Fibroblast of skin of left quadriceps (primary cell): ENCODE results near the gene BCAN.
"Not testable (repeated sequence)": the region's sequence is repeated elsewhere in the genome, so short reads cannot be mapped to it uniquely, and the experiment has no call there.

Source experiments
- DNase-seq, 2 experiments: peaks; one replicate each; pipeline ENCODE4 v3.0.0-alpha.2; 2013; ENCODE audit warnings: low read depth in 2 of 2

BCAN gene, protein sequence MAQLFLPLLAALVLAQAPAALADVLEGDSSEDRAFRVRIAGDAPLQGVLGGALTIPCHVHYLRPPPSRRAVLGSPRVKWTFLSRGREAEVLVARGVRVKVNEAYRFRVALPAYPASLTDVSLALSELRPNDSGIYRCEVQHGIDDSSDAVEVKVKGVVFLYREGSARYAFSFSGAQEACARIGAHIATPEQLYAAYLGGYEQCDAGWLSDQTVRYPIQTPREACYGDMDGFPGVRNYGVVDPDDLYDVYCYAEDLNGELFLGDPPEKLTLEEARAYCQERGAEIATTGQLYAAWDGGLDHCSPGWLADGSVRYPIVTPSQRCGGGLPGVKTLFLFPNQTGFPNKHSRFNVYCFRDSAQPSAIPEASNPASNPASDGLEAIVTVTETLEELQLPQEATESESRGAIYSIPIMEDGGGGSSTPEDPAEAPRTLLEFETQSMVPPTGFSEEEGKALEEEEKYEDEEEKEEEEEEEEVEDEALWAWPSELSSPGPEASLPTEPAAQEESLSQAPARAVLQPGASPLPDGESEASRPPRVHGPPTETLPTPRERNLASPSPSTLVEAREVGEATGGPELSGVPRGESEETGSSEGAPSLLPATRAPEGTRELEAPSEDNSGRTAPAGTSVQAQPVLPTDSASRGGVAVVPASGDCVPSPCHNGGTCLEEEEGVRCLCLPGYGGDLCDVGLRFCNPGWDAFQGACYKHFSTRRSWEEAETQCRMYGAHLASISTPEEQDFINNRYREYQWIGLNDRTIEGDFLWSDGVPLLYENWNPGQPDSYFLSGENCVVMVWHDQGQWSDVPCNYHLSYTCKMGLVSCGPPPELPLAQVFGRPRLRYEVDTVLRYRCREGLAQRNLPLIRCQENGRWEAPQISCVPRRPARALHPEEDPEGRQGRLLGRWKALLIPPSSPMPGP

DNA sequence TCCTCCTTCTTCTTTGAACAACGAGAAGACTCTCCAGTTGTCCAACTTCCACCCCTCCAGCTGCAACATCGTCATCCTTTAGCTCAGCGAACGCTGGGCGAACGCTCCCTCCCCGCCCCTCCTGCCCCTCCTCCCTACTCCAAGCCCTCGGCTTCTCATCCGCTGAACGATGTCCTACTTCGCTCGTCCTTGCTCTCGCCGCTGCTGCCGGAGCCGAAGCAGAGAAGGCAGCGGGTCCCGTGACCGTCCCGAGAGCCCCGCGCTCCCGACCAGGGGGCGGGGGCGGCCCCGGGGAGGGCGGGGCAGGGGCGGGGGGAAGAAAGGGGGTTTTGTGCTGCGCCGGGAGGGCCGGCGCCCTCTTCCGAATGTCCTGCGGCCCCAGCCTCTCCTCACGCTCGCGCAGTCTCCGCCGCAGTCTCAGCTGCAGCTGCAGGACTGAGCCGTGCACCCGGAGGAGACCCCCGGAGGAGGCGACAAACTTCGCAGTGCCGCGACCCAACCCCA, at the start of gene BCAN:
TSS of gene BCAN (plus strand) at position 357 of the 504 bp plus-strand sequence. CDS start 3,938 bp downstream, outside the sequence.
- DNase-seq, result no peak

- no peak for DNase-seq
These were observed 49.6 kb upstream of the BCAN start for GRCh38 chr1:156592158-156592909.

DNA sequence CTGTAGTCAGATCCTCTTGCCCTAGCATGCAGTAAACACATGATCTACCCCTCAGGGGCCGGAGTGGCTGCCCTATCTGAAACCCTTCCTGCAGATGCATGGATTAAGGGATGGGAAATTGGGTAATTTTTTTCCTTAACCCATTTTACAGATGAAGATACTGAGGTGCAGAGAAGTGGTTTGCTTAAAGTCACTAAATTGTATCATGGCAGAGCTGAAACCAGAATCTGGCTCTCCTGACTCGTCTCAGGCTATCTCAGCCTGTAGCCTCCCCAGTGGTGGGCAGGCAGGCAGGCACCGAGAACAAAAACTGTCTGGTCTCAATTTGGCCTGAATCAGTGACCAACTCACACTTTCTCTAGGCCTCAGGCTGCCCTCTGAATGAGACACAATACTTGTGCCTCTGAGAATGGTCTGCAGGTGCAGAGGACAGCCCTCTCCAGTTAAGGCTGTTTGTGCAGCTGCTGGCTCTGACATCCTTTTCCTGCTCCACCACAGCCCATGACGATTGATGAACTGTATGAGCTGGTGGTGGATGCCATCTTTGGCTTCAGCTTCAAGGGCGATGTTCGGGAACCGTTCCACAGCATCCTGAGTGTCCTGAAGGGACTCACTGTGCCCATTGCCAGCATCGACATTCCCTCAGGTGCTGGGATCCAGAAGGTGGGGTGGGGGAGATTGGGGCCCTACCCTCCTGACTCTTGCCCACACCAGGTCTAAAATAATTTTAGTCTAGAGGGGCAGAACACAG, 48.8 kb upstream of the BCAN start:
- DNase-seq, result no peak

- no peak for DNase-seq
These were observed 48.3 kb upstream of the BCAN start for GRCh38 chr1:156593661-156593989.

DNA sequence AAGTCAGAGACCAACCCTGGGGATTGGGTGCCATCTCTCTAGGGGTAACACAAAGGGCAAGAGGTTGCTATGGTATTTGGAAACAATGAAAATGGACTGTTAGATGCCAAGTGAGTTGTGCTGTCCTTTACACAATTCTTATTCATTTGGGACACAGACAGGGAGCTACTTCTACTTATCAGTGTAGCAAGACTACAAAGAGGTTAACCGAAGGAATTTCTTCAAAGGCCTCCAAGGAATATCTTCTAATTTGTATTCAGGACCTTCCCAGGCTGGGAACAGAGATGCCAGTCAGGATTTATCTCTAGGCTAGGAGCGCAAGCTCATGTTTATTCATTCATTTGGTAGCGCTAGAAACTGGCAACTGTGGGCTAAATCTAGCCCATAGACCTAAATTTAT, 47.7 kb upstream of the BCAN start:
- no peak for DNase-seq

DNA sequence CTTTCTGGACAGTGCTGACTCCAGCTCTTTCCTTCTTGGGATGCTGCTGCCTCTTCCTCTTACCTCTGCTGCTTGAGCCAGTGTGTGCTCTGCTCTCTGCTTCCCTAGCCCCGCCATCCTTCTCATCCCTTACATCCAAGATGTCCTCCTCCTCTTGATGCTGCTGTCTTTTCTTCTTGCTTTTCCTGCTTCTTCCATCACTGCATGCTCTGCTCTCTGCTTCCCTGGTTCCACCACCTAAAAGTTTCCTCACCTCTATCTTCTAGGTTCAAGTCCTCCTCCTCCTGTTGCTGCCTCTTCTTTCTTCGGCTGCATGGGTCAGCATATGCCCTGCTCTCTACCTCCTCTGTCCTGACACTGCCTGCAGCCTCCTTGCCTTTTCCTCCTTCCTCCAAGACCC, 46.9 kb upstream of the BCAN start:
- DNase-seq, result no peak

- no peak for DNase-seq
These were observed 45.5 kb upstream of the BCAN start for GRCh38 chr1:156596426-156596825.

GRCh38 chr1:156598125-156598524, 43.8 kb upstream of the BCAN start:
- no peak for DNase-seq

GRCh38 chr1:156598731-156599432, 43.0 kb upstream of the BCAN start:
- no peak for DNase-seq

GRCh38 chr1:156599811-156600210, 42.1 kb upstream of the BCAN start:
- DNase-seq, result no peak

GRCh38 chr1:156600733-156601121, 41.2 kb upstream of the BCAN start:
- DNase-seq, result no peak

DNA sequence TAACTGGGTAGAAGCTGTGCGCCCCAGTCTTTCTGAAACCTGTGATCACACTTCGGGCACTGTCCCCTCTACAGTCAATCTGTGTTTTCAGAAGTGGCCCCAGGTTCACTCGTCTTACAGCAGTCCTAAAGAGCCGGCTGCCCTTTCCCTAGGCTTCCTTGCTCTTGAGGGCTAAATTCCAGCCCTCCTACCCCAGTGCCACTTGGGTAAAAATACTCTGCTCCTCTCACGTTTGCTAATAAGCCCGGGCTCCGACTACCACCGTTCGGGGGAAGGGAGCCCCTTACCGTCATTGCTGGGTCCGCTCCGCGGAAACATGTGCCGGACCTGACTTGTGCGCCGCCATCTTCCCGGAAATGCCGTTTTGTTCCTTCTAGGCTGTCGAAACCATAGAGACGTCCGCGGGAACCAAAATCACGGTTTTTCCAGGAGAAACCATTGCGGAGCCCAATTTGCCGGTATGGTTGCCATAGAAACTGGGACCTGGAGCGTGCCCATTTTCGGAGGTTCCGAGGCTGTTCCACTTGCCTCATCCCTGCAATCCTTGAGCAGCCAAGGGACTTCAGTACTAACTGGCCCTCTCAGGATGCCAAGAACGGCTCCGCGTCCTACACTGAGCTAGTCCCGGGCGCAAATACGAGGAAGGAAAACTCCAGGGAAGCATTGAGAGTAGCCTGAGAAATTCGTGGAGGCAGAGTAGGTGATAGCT, 40.6 kb upstream of the BCAN start, which contains the start of gene GPATCH4:
TSS of gene GPATCH4 (minus strand) at position 358 of the 709 bp plus-strand sequence.
- DNase-seq, result peak; percentile 81 to 83

- DNase-seq, result no peak
These were observed 40.0 kb upstream of the BCAN start for GRCh38 chr1:156601892-156602291.

DNA sequence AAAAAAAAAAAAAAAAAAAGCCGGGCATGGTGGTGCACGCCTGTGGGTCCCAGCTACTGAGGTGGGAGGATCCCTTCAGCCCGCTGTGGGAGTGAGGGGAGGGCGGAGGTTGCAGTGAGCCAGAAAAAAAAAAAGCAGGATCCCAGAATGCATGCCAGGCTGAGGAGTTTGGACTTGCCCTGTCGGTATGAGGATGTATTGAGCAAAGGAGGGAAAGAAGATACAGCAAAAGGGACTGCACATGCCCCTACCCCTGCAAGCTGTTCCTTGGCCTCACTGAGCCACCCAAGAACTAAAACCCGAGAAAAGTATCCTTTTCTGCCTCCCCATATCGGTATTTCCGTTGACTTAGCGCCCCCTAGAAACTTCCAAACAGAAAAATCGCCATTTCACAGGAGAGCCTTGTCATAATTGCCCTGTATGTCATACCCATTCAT, 39.3 kb upstream of the BCAN start:
- no peak for DNase-seq

- DNase-seq, result not testable (repeated sequence)
These were observed 34.6 kb upstream of the BCAN start for GRCh38 chr1:156607344-156607743.

GRCh38 chr1:156608036-156608674, 33.8 kb upstream of the BCAN start:
- DNase-seq, result peak; percentile 31 to 38

DNA sequence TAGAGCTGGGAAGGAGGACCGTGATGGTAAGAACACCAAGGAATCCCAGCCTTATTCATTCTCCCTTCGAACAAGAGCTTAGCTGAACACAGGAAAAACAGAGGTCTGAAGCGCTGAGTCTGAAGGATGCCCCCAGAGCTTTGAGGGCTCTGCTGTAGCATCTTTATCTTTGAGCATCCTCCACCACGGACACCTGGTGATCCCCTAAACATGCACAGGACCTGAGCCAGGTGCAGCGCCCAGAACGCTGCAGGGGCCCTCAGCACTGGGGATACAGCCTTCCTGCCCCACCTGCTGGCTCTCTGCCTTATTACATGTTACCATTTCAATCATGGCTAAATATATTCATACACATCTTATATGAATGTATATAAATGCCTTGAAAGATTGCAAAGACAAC, 32.9 kb upstream of the BCAN start:
- no peak for DNase-seq

DNA sequence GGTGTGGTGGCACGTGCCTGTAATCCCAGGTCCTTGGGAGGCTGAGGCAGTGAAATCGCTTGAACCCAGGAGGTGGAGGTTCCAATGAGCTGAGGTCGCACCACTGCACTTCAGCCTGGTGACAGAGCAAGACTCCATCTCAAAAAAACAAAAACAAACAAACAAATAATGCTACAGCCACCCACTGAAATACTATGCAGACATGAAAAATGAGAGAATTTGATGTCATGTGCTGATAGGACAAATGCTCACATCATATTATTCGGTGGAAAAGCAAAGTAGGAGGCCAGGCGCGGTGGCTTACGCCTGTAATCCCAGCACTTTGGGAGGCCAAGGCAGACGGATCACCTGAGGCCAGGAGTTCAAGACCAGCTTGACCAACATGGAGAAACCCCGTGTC, 31.8 kb upstream of the BCAN start:
- not testable (repeated sequence) for DNase-seq

DNA sequence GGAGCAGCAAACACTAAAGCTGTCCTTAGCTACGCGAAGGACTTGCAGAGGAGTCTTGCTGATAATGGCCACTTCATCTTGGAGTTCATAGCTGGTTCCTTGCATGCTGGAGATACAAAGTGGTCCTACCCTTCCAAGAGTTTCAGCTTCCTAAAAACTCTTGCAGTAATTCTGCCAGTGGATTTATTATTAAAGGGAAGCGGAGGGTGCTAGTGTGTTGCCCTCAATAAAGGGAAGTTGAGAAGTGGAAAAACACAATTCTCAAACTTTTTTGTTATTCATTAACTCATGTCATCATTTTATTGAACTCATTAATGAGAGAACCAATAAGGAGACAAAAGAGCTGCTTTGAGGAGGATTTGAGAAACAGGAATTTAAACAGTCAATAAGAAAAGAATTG, 29.3 kb upstream of the BCAN start:
- no peak for DNase-seq
